ENCODE measurements around the gene GAB2.

GAB2 gene

DNA sequence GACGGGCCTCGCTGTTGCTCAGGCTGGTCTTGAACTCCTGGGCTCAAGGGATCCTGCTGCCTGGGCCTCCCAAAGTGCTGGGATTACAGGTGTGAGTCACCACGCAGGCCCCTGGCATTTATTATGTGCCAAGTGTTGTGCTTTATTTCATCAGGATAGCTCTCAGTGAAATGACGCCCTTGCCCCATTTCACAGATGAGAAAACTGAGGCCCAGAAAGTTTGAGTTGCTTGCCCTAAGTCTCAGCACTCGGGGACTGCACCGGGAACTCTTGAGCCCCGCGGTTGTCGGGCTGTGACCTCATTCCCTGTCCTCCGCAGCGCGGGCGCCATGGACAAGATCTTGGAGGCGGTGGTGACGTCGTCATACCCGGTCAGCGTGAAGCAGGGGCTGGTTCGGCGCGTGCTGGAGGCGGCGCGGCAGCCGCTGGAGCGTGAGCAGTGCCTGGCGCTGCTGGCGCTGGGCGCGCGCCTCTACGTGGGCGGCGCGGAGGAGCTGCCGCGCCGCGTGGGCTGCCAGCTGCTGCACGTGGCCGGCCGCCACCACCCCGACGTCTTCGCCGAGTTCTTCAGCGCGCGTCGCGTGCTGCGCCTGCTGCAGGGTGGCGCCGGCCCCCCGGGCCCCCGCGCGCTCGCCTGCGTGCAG is 221.6 kb downstream of the GAB2 start:
- H3K4me3 ChIP-seq (ENCODE audit: control insufficient read depth, low read depth, low read length), result no peak overlapping the region
- DNase-seq (ENCODE audit: low read depth), result peak; percentile 39
- TF ChIP-seq CTCF (conservative IDR thresholded peaks at IDR 0.05; ENCODE audit: control insufficient read depth, insufficient read depth, low read depth, low read length), result no peak

- no peak for DNase-seq (ENCODE audit: low read depth)
- TF ChIP-seq CTCF (conservative IDR thresholded peaks at IDR 0.05; ENCODE audit: control insufficient read depth, insufficient read depth, low read depth, low read length), result no peak
- no peak overlapping the region for H3K4me3 ChIP-seq (ENCODE audit: control insufficient read depth, low read depth, low read length)
Measured at GRCh38 chr11:78194490-78194889, 223.1 kb downstream of the GAB2 start.

- no peak for TF ChIP-seq CTCF (conservative IDR thresholded peaks at IDR 0.05; ENCODE audit: control insufficient read depth, insufficient read depth, low read depth, low read length)
- DNase-seq (ENCODE audit: low read depth), result no peak
- no peak overlapping the region for H3K4me3 ChIP-seq (ENCODE audit: control insufficient read depth, low read depth, low read length)
Measured at GRCh38 chr11:78193806-78194205, 223.8 kb downstream of the GAB2 start.

DNA sequence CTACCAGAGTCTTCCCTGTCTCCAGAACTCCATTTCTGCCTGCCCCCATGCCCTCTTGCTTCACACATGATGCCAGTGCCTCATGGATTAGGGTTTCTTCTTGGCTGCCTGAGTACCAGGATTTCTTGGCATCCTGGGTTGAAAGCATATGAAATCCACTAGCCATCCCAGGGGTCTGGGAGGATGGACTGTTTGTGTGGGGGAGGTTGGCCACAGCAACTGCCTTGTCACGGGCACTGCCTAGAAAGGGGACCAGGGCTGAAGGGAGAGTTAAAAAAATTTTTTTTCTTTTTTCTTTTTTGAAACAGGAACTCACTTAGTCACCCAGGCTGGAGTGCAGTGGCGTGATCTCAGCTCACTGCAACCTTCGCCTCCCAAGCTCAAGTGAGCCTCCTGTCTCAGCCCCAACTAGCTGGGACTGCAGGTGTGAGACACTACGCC is 224.7 kb downstream of the GAB2 start:
- DNase-seq (ENCODE audit: low read depth), result no peak
- no peak overlapping the region for H3K4me3 ChIP-seq (ENCODE audit: control insufficient read depth, low read depth, low read length)
- no peak for TF ChIP-seq CTCF (conservative IDR thresholded peaks at IDR 0.05; ENCODE audit: control insufficient read depth, insufficient read depth, low read depth, low read length)

DNA sequence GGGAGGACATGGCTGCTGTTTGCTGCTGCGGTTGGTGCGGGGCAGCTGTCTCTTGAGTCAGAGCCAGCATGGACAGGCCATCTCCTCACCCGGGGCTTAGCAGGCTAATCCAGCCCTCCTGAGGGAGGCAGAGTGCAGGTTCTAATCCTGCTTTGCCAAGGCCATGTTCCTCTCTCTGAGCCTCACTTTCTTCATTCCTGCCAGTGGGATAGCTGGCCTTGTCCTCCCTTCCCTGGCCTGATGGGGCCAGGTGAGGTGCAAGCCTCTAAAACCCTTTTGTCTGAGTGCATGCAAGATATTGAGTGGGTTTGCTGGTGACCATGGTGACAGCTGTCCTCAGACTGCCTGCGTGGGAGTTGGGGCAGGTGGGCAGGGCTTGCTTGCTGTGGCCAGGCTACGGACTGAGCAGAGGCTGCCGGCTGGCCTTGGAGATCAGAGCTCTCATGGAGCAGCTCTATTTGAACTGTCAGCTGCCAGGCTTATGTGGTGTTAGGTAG is 225.3 kb downstream of the GAB2 start:
- no peak for DNase-seq (ENCODE audit: low read depth)
- no peak overlapping the region for H3K4me3 ChIP-seq (ENCODE audit: control insufficient read depth, low read depth, low read length)
- TF ChIP-seq CTCF (conservative IDR thresholded peaks at IDR 0.05; ENCODE audit: control insufficient read depth, insufficient read depth, low read depth, low read length), result no peak

DNA sequence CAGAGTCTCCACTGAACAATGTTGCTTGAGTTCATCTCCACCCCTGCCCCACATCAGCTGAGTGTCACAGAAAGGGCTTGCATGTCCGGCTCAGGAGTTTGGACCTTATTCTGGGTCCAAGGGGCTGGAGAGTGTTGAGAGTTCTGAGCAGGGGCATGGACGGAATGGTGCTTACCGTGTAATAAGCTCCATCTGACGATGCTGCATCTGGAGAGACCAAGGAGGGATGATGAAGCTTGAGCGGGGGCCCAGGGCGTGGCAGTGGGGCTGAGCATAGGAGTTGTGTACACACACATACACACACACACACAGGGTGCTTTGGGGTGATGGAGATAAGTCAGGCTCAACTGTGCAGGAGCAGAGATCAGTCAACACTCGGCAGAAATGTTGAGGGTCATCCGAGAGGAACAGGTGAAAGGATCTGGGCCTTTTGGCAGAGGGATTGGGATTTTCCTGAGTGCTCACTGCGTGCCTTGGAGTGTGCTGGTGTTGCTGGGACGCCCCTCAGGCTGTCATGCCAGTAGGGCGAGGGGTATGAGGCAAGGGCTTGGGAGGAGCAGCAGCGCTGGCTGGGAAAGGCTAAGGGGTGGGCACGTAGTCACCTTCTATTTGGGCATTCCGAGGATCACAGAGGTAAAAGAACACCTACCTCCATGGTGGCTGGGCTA is 226.6 kb downstream of the GAB2 start:
- TF ChIP-seq CTCF (conservative IDR thresholded peaks at IDR 0.05; ENCODE audit: control insufficient read depth, insufficient read depth, low read depth, low read length), result no peak
- no peak overlapping the region for H3K4me3 ChIP-seq (ENCODE audit: control insufficient read depth, low read depth, low read length)
- DNase-seq (ENCODE audit: low read depth), result no peak
